NOMO-1 (cell line): ENCODE data around the gene LDOC1.
"Not testable (repeated sequence)": the region's sequence is repeated elsewhere in the genome, so short reads cannot be mapped to it uniquely, and the experiment has no call there.

Experiments used
- DNase-seq, 2 experiments: peaks; one replicate each; lab custom pipeline; 2025; ENCODE audit not compliant: unreplicated experiment in 2 of 2; lab: John Stamatoyannopoulos, UW

The LDOC1 gene

DNA sequence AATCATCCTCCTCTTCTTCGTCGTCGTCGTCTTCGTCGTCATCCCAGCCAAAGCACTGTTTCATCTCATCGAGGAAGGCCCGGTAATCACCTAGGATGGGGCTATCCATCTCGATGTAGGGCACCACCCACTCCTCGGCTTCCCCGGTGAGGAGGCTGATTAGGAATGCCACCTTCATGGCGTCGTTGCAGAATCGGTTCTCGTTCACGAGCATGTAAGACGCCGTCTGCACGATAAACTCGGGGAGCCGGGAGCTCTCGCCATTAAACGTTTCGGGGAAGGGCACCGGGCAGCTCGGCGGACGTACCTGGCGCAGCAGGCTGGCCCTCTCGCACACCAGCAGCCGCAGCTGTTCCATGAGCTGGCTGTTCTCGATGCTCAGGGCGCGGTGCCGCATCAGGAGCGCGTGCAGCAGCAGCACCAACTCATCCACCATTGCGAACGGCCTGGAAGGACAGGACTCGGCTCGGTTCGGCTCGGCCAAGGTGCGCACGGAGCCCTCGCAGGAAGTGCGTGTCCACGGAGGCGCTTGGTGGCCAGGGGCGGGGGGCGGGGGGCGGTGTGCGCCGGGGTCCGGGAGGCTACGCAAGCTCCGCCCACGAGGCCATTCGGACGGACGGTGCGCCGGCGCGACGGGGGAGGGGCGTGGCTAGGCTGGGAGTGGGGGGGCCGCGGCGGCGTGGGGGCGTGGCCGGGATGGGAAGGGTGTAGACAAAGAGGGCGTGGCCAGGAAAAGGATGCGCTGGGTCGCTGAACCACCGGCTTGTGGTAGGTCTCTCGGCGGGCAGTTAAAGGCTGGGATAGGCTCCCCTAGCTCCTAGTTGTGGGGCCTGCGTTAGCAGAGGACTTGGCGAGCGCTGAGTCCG, at the start of gene LDOC1:
Gene LDOC1, minus strand, starts transcription at position 544 of the 866 bp plus-strand sequence. Its CDS starts 108 bp downstream, at position 436.
- DNase-seq = no peak

DNA sequence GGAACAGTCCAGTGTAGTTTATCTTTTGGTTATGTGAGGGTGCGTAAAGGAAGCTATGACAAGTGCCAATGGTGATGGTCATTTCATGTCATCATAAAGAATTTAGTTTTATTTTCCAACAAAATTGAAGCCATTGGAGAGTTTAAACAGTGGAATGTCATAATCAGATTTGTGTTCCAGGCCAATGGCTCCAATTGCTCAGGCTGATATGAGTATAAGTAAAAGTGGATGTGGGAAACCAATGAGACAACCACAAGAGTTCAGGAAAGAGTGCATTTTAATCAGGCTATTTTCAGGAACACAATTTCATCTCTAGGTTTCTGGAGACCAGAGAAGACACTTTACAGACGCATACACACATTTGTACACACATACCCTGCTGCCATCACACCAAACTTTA, 44.7 kb upstream of the LDOC1 start:
- no peak for DNase-seq

DNA sequence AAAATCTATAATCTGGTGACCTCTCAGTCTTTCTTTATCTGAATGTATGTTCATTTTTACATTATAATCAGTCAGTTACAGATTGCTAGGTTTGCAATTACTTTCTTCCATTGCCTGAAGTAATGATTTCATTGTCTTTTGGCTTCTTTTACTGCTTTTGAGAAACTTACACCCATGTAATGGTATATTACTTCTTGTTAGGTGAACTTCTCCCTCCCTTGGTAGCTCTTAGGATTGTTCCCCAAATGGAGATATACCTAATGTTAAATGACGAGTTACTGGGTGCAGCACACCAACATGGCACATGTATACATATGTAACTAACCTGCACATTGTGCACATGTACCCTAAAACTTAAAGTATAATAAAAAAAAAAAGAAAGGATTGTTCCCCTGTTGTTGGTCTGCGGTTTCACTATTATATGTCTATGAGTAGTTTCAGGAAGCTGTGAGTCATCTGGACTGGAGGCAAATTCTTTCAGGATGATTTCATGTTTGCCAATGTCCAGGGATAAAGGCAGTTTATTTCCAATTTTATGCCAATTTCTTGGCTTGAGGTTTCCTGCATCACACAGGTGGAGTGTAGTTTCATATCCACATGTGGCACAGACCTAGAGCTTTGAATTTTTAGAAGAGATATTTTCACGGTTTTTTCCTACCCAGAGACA, 43.5 kb upstream of the LDOC1 start:
- DNase-seq = no peak

DNA sequence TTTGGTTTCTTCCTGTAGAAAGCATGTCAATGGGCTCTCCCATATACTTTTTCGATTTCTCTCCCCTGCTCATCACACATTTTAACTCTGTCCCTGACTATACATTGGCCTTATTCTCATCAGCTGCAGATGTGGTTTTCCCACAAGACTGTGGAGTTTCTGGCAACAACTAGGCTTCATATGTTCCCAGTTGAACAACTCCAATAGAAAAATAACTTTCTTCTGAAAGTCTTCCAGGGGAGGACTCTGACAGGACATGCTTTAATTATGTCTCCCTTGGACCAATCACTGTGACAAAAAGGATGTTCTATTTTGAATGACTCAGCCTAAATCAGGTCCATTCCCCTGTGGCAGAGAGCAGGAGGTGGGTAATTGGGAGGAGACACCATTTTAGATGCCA, 37.3 kb upstream of the LDOC1 start:
- DNase-seq = no peak

DNA sequence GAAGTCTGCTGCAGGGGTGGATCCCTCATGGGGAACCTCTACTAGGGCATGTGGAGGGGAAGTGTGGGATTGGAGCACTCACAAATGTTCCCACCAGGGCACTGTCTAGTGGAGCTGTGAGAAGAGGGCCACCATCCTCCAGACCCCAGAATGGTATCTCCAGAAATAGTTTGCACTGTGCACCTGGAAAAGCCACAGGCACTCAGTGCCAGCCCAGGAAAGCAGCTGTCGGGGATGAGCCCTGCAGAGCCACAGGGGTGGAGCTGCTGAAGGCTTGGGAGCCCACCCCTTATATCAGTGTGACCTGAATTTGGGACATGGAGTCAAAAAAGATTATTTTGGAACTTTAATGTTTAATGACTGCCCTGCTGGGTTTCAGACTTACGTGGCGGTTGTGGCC, 25.0 kb upstream of the LDOC1 start:
- no peak for DNase-seq

DNA sequence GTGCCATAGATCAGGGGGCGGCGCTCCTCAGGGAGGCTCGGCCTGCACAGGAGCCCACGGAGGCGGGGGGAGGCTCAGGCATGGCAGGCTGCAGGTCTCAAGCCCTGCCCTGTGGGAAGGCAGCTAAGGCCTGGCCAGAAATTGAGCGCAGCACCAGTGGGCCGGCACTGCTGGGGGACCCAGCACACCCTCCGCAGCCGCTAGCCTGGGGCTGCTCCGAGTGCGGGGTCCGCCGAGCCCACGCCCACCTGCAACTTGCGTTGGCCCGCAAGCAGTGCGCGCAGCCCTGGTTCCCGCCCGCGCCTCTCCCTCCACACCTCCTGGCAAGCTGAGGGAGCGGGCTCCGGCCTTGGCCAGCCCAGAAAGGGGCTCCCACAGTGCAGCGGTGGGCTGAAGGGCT, 11.6 kb upstream of the LDOC1 start:
- DNase-seq = not testable (repeated sequence)

DNA sequence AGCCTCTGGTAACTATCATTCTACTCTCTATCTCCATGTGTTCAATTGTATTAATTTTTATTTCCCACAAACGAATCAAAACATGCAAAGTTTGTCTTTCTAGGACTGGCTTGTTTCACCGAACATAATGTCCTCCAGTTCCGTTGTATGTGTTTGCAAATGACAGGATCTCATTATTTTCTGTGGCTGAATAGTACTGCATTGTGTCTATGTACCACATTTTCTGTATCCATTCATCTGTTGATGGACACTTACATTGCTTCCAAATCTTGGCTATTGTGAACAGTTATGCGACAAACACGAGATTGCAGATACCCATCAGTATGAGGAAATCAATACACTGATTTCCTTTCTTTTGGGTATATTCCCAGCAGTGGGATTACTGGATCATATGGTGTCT, 8.4 kb upstream of the LDOC1 start:
- DNase-seq = no peak

DNA sequence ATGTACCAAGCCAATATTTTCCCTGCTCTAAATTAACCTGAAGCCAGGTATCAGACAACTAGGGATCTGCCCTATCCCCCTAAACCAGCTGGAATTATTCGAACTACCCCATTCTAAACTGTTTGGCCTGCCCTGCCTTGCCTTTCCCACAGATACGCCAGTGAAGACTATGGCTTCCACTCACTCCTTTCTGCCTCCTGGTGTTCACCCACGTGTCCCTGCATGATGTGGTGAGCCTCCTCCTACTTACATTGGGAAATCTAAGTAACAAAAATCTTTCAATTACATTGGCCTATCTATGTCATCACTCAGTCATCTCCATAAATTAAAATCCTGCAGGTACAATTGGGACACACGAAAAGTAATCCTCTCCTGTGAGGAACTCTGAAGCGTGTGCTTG, 6.1 kb upstream of the LDOC1 start:
- DNase-seq = no peak

DNA sequence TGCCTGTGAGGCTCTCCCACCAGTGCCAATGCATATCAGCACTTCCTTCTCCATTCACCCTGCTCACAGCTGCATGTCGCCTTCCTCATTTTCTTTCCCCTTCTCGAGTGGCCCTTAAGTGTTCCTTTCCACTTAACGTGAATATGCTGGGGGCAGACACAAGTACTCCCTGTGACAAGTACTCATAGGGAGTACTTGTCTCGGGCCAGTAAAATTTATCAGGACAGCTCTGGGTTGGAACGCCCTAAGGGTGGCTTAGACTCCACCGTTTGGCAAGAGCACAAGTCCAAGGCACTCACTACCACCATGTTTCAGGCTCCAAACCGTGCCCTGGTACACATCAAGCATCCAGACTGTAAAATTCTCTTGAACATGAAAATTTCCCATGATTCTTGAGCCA, 3.9 kb upstream of the LDOC1 start:
- no peak for DNase-seq

DNA sequence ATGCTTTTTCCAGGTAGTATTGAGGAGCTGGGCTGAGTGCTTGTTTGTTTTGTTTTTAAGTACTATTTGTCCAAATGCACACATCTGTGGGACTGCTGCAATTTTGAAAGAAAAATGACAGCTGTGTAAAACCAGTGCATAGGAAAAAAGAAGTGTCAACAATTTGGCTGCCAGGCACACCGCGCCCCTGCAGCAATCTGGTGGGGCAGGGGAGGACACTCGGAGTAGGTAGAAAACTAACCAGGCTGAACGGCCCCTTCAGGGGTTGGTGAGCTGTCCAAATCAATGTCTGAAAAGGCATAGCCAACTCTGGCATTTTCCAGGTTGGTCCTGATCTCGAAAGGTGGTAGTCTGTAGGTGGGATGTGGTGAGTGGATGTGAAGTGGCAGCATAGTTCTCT, 1.1 kb downstream of the LDOC1 start:
- no peak for DNase-seq

DNA sequence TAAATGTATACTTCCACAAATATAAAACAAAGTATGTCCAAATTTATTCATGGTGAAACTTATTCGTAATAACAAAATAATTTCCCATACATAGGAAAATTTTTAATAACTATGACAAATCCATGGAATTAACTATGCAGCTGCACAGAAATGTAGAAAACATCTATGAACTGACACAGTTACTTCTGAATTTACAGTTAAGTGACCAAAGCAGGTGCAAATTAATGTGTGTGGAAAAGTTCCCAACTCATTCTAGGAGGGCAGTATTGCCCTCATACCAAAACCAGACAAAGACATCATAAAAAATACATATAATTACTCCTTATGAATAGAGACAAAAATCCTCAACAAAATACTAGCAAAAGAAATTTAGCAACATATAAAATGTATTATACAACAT, 12.5 kb downstream of the LDOC1 start:
- DNase-seq = no peak

DNA sequence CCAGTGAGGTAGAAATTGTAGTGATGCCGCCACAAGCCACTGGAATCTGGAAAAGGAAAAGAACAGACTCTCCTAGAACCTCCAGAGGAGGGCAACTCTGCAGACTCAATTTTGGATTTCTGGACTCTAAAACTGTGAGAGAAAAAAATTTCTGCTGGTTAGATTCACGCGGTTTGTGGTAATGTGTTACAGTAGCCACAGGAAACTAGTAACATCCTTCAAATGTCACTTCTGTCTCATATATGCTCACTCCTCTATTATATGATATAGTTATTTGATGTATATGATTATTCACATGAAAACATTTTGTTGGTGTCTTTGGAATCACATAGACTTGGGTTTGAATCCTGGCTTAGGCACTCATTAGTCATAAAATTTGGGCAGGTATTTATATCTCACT, 18.8 kb downstream of the LDOC1 start:
- no peak for DNase-seq

DNA sequence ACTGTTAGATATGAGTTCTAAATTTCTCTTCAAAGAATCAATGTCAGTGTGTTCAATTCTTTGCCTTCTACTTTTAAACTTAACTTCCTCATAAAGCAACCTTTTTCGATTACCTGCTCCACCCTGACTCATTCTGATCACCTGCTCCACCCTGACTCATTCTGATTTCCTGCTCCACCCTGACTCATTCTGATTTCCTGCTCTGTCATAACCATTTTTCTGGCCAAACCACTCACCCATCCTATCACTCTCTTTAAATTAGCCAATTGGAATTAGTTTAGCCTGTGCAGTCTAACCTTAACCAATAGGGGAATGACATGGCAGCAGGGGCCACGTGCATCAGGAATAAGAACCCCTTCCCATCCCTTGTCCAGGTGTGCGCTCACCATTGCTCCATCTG, 21.7 kb downstream of the LDOC1 start:
- not testable (repeated sequence) for DNase-seq

DNA sequence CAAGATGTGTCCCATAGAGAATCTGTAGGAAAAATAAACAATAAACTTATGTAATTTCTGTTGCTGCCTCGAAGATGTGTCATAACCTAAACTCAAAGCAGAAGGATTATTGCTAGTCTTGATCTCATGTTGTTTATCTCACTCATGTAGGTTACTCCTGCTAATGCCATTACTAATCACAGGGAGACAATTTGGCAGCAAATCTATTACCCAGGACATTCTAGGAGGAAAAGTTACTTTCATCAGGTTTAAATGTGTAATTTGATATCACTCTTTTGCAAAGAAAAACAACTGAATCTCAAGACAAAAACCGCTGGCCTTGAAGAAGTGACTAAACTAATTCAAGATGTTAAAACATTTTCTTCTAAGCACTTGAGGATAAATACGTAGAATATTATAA, 34.0 kb downstream of the LDOC1 start:
- no peak for DNase-seq

DNA sequence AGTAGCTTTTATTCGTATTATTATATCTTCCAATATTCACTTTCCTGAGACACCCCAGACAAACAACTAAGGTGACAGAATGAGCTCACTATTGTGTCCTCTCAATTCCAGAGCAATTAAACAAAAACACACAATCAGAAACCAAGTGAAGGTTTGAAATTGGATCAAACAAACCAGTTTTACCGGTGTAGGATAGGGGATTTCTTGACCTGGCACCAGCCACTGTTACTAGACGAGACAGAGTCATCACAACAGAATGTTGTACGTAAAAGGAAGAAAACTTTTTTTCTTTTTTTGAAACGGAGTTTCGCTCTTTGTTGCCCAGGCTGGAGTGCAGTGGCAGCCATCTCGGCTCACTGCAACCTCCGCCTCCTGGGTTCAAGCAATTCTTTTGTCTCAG, 43.7 kb downstream of the LDOC1 start:
- no peak for DNase-seq

DNA sequence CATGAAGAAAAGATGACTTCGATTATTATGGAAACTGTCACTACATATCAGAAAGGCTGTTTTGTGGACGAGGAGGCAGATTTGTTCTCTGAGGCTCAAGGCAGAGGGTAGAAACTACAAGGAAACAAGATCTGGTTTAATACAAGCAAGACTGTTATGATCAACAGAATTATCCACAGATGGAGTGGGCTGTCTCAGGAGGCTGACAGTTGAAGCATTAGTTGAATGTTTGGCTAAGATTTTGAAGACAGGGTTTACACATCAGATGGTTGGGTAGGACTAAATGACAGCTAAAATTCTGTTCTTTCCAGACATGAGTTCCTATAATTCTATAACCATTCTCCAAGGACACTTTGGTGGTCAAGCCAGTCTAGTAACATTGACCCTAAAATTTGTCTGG, 49.8 kb downstream of the LDOC1 start:
- no peak for DNase-seq
